GM12801 (cell line): Measurements from ENCODE around the gene NOG.

Experiments
- CTCF ChIP-seq: IDR thresholded peaks from one replicate; pipeline ENCODE4 v1.5.1; 2011; ENCODE audit warnings: control low read depth; ENCODE audit not compliant: insufficient read length; ENCODE audit errors: extremely low read depth

The NOG gene

GRCh38 chr17:56598466-56598865 is 5.0 kb downstream of the NOG start:
- no peak for TF ChIP-seq CTCF

GRCh38 chr17:56599088-56599487 is 5.6 kb downstream of the NOG start:
- no peak for TF ChIP-seq CTCF

- no peak for TF ChIP-seq CTCF
These were observed 6.1 kb downstream of the NOG start for GRCh38 chr17:56599566-56599965.

- TF ChIP-seq CTCF = no peak
These were observed 6.8 kb downstream of the NOG start for GRCh38 chr17:56600256-56600655.

GRCh38 chr17:56601591-56601990 is 8.1 kb downstream of the NOG start:
- TF ChIP-seq CTCF = no peak

- no peak for TF ChIP-seq CTCF
These were observed 9.0 kb downstream of the NOG start for GRCh38 chr17:56602292-56603130.

- no peak for TF ChIP-seq CTCF
These were observed 10.2 kb downstream of the NOG start for GRCh38 chr17:56603486-56604238.
